HepG2 (cell line): ENCODE results near the gene TRAF4. TPM values are rescaled to one million over a fixed set of nuclear protein-coding genes. Genes with fewer than 3 reads are reported as not detected.

Source experiments
- CSRNP2 ChIP-seq: sonication (generic); formaldehyde crosslinking; conservative IDR thresholded peaks from 2 replicates; pipeline ENCODE4 v1.8.0; 2022; ENCODE audit warnings: low read depth, missing genetic modification reagents
- DZIP1 ChIP-seq: sonication (generic); formaldehyde crosslinking; IDR thresholded peaks from 2 replicates; pipeline ENCODE4 v1.5.0; 2020; ENCODE audit warnings: mild to moderate bottlenecking, missing genetic modification reagents
- HOXA5 ChIP-seq: sonication (generic); formaldehyde crosslinking; IDR thresholded peaks from 2 replicates; pipeline ENCODE4 v1.4.0; 2020; ENCODE audit warnings: missing genetic modification reagents
- MEIS1 ChIP-seq: sonication (generic); formaldehyde crosslinking; IDR thresholded peaks from 2 replicates; pipeline ENCODE4 v1.9.0; 2021; ENCODE audit warnings: mild to moderate bottlenecking, missing genetic modification reagents, moderate library complexity, borderline replicate concordance
- MIER2 ChIP-seq: IDR thresholded peaks from 2 replicates; pipeline ENCODE4 v1.6.1; 2016; ENCODE audit warnings: missing biosample characterization, missing genetic modification reagents
- NFIC ChIP-seq: IDR thresholded peaks from 2 replicates; pipeline ENCODE4 v1.6.1; 2012; ENCODE audit warnings: mild to moderate bottlenecking, low read length, inconsistent platforms
- SAFB2 ChIP-seq: sonication (generic); formaldehyde crosslinking; IDR thresholded peaks from 2 replicates; pipeline ENCODE4 v1.5.1; 2020; ENCODE audit warnings: missing genetic modification reagents, low read depth, mild to moderate bottlenecking, borderline replicate concordance
- TERF1 ChIP-seq: sonication (generic); formaldehyde crosslinking; IDR thresholded peaks from 2 replicates; pipeline ENCODE4 v1.8.0; 2022; ENCODE audit warnings: mild to moderate bottlenecking, missing genetic modification reagents, moderate library complexity
- YEATS4 ChIP-seq: sonication (generic); formaldehyde crosslinking; IDR thresholded peaks from 2 replicates; pipeline ENCODE4 v1.4.0; 2020; ENCODE audit warnings: missing genetic modification reagents, borderline replicate concordance
- ZHX2 ChIP-seq, 2 experiments: sonication (generic) in 1 of 2; formaldehyde crosslinking in 1 of 2; IDR thresholded peaks; 2 replicates each; pipeline versions ENCODE4 v1.6.1 to v1.9.0; 2014 to 2022; ENCODE audit warnings: antibody characterized with exemption in 1 of 2, borderline replicate concordance in 1 of 2, inconsistent platforms in 1 of 2, low read depth in 1 of 2, missing genetic modification reagents in 1 of 2
- ZMYM2 ChIP-seq: sonication (generic); formaldehyde crosslinking; IDR thresholded peaks from 2 replicates; pipeline ENCODE4 v1.8.0; 2022; ENCODE audit warnings: mild to moderate bottlenecking, missing genetic modification reagents
- ZNF143 ChIP-seq: sonication (generic); formaldehyde crosslinking; IDR thresholded peaks from 2 replicates; pipeline ENCODE4 v1.4.0; 2020; ENCODE audit warnings: missing genetic modification reagents
- ZNF232 ChIP-seq: sonication (generic); formaldehyde crosslinking; IDR thresholded peaks from 2 replicates; pipeline ENCODE4 v1.4.0; 2020; ENCODE audit warnings: missing genetic modification reagents, borderline replicate concordance
- ZNF547 ChIP-seq: sonication (generic); formaldehyde crosslinking; IDR thresholded peaks from 2 replicates; pipeline ENCODE4 v1.5.1; 2020; ENCODE audit warnings: mild to moderate bottlenecking, missing genetic modification reagents
- ZSCAN30 ChIP-seq: sonication (generic); formaldehyde crosslinking; IDR thresholded peaks from 2 replicates; pipeline ENCODE4 v1.5.0; 2020; ENCODE audit warnings: mild to moderate bottlenecking, missing genetic modification reagents
- polyA plus RNA-seq, 8 experiments: library from polyadenylated mRNA; depleted of rRNA in 3 of 8; stranded (reverse) in 7 of 8; unstranded in 1 of 8; fragments of >200 nt; fragmentation: Illumina TruSeq in 4 of 8; extraction: Trizol in 4 of 8; gene quantifications; 2 replicates each; pipeline versions ENCODE4 v1.2.1 to v1.2.3, GENCODE V29; 2011 to 2016; ENCODE audit warnings: low read depth in 4 of 8, missing spikeins in 1 of 8, mixed read lengths in 1 of 8; ENCODE audit not compliant: insufficient read depth in 1 of 8
- total RNA-seq, 5 experiments: library from RNA; depleted of rRNA; stranded (reverse); fragments of >200 nt; fragmentation: Illumina TruSeq; extraction: Trizol; gene quantifications; 2 replicates each; pipeline ENCODE4 v1.2.3, GENCODE V29; 2016; ENCODE audit warnings: low read depth in 1 of 5

Gene TRAF4
- total and polyA plus RNA-seq, 2 of the 13 experiments (the other 11 are each of a cell fraction or from before 2014, with no cell fraction given): 86.0 to 89.9 TPM

GRCh38 chr17:28726627-28727491 is 17.0 kb upstream of the TRAF4 start (continued):
- TF ChIP-seq ZHX2 (IDR thresholded peaks at IDR 0.05; ENCODE audit: low read depth) (no peak), ZHX2 (CRISPR knock-in tag; IDR thresholded peaks at IDR 0.05; ENCODE audit: borderline replicate concordance) (no peak; the same call in 1 of the 2 replicates), ZMYM2 (CRISPR knock-in tag) (no peak), HOXA5 (0 out of 2 replicates have a peak, but pooled peaks have one; percentile 64), ZNF547 (CRISPR knock-in tag) (0 out of 2 replicates have a peak, but pooled peaks have one; percentile 48), DZIP1 (CRISPR knock-in tag) (0 out of 2 replicates have a peak, but pooled peaks have one; percentile 40), CSRNP2 (CRISPR knock-in tag) (no peak), SAFB2 (CRISPR knock-in tag) (no peak), MEIS1 (peak; percentile 94; the same call in 1 of the 2 replicates), ZNF232 (CRISPR knock-in tag) (no peak), NFIC (no peak), YEATS4 (CRISPR knock-in tag) (peak; percentile 57; the same call in 1 of the 2 replicates), ZSCAN30 (CRISPR knock-in tag) (no peak), TERF1 (CRISPR knock-in tag) (no peak), ZNF143 (CRISPR knock-in tag) (peak; percentile 21; the same call in 1 of the 2 replicates), MIER2 (CRISPR knock-in tag) (no peak; the same call in 1 of the 2 replicates)
